ENCODE data around the gene CELA2B. TPM values are rescaled to one million over a fixed set of nuclear protein-coding genes. Genes with fewer than 3 reads are reported as not detected.
"Not testable (repeated sequence)": the region's sequence is repeated elsewhere in the genome, so short reads cannot be mapped to it uniquely, and the experiment has no call there.

The CELA2B gene
- total and polyA plus RNA-seq, 2 of the 8 experiments (the other 6 are each of a cell fraction or from before 2014, with no cell fraction given): not detected

- ChIA-PET CTCF (ENCODE audit: partially characterized antibody) (interaction anchor here (0.6 kb wide), 2 partner anchors 20 to 456 kb away, joined by 3 to 4 read pairs; no protein-coding TSS in a partner anchor), POLR2A (ENCODE audit: partially characterized antibody) (interaction anchor here (0.7 kb wide), 1 partner anchor 13 kb away, joined by 3 read pairs; no protein-coding TSS in a partner anchor)
- not testable (repeated sequence) for H2AK5ac ChIP-seq (ENCODE audit: low read depth, low read length); H3K23me2 ChIP-seq (ENCODE audit: low read depth, low read length); H3K56ac ChIP-seq (replicated peaks; ENCODE audit: insufficient read length, low read depth, low read length); H2BK15ac ChIP-seq (ENCODE audit: low read length); H2BK120ac ChIP-seq (replicated peaks; ENCODE audit: low read depth, low read length); H3K27ac ChIP-seq (ENCODE audit: low read depth, low read length); DNase-seq (ENCODE audit: low read depth in 1 of 2, low spot score in 2 of 2); H3K4me2 ChIP-seq (ENCODE audit: insufficient read depth in 1 of 2, low read depth in 2 of 2, low read length in 2 of 2); H3K9ac ChIP-seq (replicated peaks in 1 of 4; ENCODE audit: extremely low read depth in 1 of 4, low read depth in 3 of 4, low read length in 3 of 4); H3K23ac ChIP-seq (ENCODE audit: insufficient read length); H3K18ac ChIP-seq (ENCODE audit: extremely low read depth, low read length); H3K4me3 ChIP-seq (ENCODE audit: extremely low read depth in 1 of 4, insufficient read depth in 2 of 4, low read depth in 3 of 4, low read length in 4 of 4); H3K4ac ChIP-seq (replicated peaks; ENCODE audit: insufficient read length, low read depth, low read length); H3K79me1 ChIP-seq (ENCODE audit: low read depth, low read length); H4K91ac ChIP-seq (replicated peaks; ENCODE audit: insufficient read length, low read length); H4K20me1 ChIP-seq (replicated peaks in 1 of 2; ENCODE audit: control insufficient read depth in 1 of 2, insufficient read depth in 2 of 2, low read length in 2 of 2); H2AFZ ChIP-seq (ENCODE audit: low read length); FAIRE-seq; H3K4me1 ChIP-seq (replicated peaks in 1 of 4; ENCODE audit: control insufficient read depth in 3 of 4, insufficient read depth in 4 of 4, low read length in 3 of 4); H3K9me3 ChIP-seq (ENCODE audit: insufficient read depth in 2 of 2, low read depth in 1 of 2, low read length in 1 of 2); H2BK12ac ChIP-seq (ENCODE audit: low read depth, low read length); H2BK5ac ChIP-seq (ENCODE audit: low read depth, low read length); H2BK20ac ChIP-seq (ENCODE audit: low read length); H4K5ac ChIP-seq (ENCODE audit: insufficient read length, low read depth, low read length); H3K27me3 ChIP-seq (replicated peaks in 1 of 4; ENCODE audit: control insufficient read depth in 3 of 4, extremely low read depth in 1 of 4, insufficient read depth in 3 of 4, low read length in 3 of 4); H3K14ac ChIP-seq (ENCODE audit: insufficient read length)
- 0 out of 2 replicates have a peak overlapping the region, but pooled peaks have one; percentile 71 for H4K8ac ChIP-seq (ENCODE audit: extremely low read depth, insufficient read depth, low read length)
- 95% methylated on average over 15 of the region's 17 CpGs; no CpG with 5 or more reads in 1 of the 2 experiments for WGBS, 2 experiments (ENCODE audit: extremely low coverage in 1 of 2, insufficient coverage in 1 of 2, insufficient read length in 1 of 2, insufficient replicate concordance in 2 of 2, low coverage in 1 of 2, low lambda C conversion rate in 2 of 2, missing lambda C conversion rate in 1 of 2)
- peaks cover 0 to 18% of the 10 kb centered on the region in 2 experiments; a peak in 2 of 4 replicates for H3K79me2 ChIP-seq (ENCODE audit: control insufficient read depth in 1 of 2, insufficient read depth in 2 of 2, low read length in 2 of 2)
- H3K36me3 ChIP-seq (ENCODE audit: control insufficient read depth in 2 of 4, insufficient read depth in 4 of 4, low read length in 3 of 4): peaks cover 0 to 19% (median 5%) of the 10 kb centered on the region in 4 experiments; a peak in 4 of 8 replicates
Measured at GRCh38 chr1:15521206-15521906, 45.5 kb downstream of the CELA2B start.

Data from H1 (cell line).